Nephron (organoid): ENCODE results near the gene KIF16B.

Experiments used
- H3K27ac Mint-ChIP-seq, 3 experiments: 2 replicates each; pipeline ENCODE4 v1.8.0; 2020; ENCODE audit warnings: mixed read lengths in 3 of 3, mild to moderate bottlenecking in 2 of 3, moderate library complexity in 1 of 3
- H3K27me3 Mint-ChIP-seq: 2 replicates; pipeline ENCODE4 v1.8.0; 2021; ENCODE audit warnings: low read depth, mild to moderate bottlenecking, moderate library complexity, mixed read lengths
- H3K36me3 Mint-ChIP-seq: 2 replicates; pipeline ENCODE4 v1.8.0; 2020; ENCODE audit warnings: low read depth, mixed read lengths
- H3K4me1 Mint-ChIP-seq: 2 replicates; pipeline ENCODE4 v1.8.0; 2020; ENCODE audit warnings: mixed read lengths
- H3K4me3 Mint-ChIP-seq, 3 experiments: 2 replicates each; pipeline ENCODE4 v1.8.0; 2020; ENCODE audit warnings: mild to moderate bottlenecking in 3 of 3, mixed read lengths in 3 of 3, moderate library complexity in 2 of 3
- H3K9me3 Mint-ChIP-seq: 2 replicates; pipeline ENCODE4 v1.8.0; 2020; ENCODE audit warnings: mixed read lengths
- CTCF ChIP-seq, 3 experiments: fragments of 200-600 bp; sonication (generic); IDR thresholded peaks; one replicate each; pipeline ENCODE4 v1.5.0; 2021; ENCODE audit warnings: antibody characterized with exemption in 3 of 3; ENCODE audit not compliant: unreplicated experiment in 3 of 3

KIF16B gene

GRCh38 chr20:16397086-16397485 is 176.2 kb downstream of the KIF16B start:
- Mint-ChIP-seq H3K4me3 (no peak overlapping the region), H3K27me3 (no peaks in the 10 kb centered on the region), H3K9me3 (peaks cover 7% of the 10 kb centered on the region), H3K36me3 (peaks cover 45% of the 10 kb centered on the region), H3K27ac (peak overlapping the region in 1 of 3 experiments; percentile 84), H3K4me1 (peaks cover 22% of the 10 kb centered on the region)
- TF ChIP-seq CTCF (IDR thresholded peaks at IDR 0.05; ENCODE audit: unreplicated experiment in 3 of 3): no peak

GRCh38 chr20:16395366-16395765 is 177.9 kb downstream of the KIF16B start:
- H3K9me3 Mint-ChIP-seq: peaks cover 5% of the 10 kb centered on the region
- no peak overlapping the region for H3K27ac Mint-ChIP-seq
- TF ChIP-seq CTCF (IDR thresholded peaks at IDR 0.05; ENCODE audit: unreplicated experiment in 3 of 3): no peak
- no peak overlapping the region for H3K4me3 Mint-ChIP-seq
- peaks cover 22% of the 10 kb centered on the region for H3K4me1 Mint-ChIP-seq
- no peaks in the 10 kb centered on the region for H3K27me3 Mint-ChIP-seq
- H3K36me3 Mint-ChIP-seq: peaks cover 44% of the 10 kb centered on the region

- no peaks in the 10 kb centered on the region for H3K27me3 Mint-ChIP-seq
- H3K4me3 Mint-ChIP-seq: no peak overlapping the region
- no peak for TF ChIP-seq CTCF (IDR thresholded peaks at IDR 0.05; ENCODE audit: unreplicated experiment in 3 of 3)
- no peak overlapping the region for H3K27ac Mint-ChIP-seq
- H3K4me1 Mint-ChIP-seq: peaks cover 19% of the 10 kb centered on the region
- H3K36me3 Mint-ChIP-seq: peaks cover 40% of the 10 kb centered on the region
- H3K9me3 Mint-ChIP-seq: peaks cover 3% of the 10 kb centered on the region
These were observed 178.5 kb downstream of the KIF16B start for GRCh38 chr20:16394784-16395183.

- Mint-ChIP-seq H3K36me3 (peaks cover 34% of the 10 kb centered on the region), H3K27ac (peak overlapping the region in 1 of 3 experiments; percentile 11), H3K4me1 (peaks cover 16% of the 10 kb centered on the region), H3K9me3 (peaks cover 3% of the 10 kb centered on the region), H3K27me3 (no peaks in the 10 kb centered on the region), H3K4me3 (no peak overlapping the region)
- TF ChIP-seq CTCF (IDR thresholded peaks at IDR 0.05; ENCODE audit: unreplicated experiment in 3 of 3): no peak
These were observed 179.4 kb downstream of the KIF16B start for GRCh38 chr20:16393836-16394235.

GRCh38 chr20:16393297-16393696 is 180.0 kb downstream of the KIF16B start:
- Mint-ChIP-seq H3K27me3 (no peaks in the 10 kb centered on the region), H3K4me1 (peaks cover 16% of the 10 kb centered on the region), H3K9me3 (no peaks in the 10 kb centered on the region), H3K27ac (peak overlapping the region in 1 of 3 experiments; percentile 11), H3K4me3 (no peak overlapping the region), H3K36me3 (peaks cover 32% of the 10 kb centered on the region)
- no peak for TF ChIP-seq CTCF (IDR thresholded peaks at IDR 0.05; ENCODE audit: unreplicated experiment in 3 of 3)

GRCh38 chr20:16392346-16392745 is 180.9 kb downstream of the KIF16B start:
- Mint-ChIP-seq H3K27ac (no peak overlapping the region), H3K9me3 (no peaks in the 10 kb centered on the region), H3K27me3 (no peaks in the 10 kb centered on the region), H3K36me3 (peaks cover 24% of the 10 kb centered on the region), H3K4me3 (no peak overlapping the region), H3K4me1 (peaks cover 9% of the 10 kb centered on the region)
- no peak for TF ChIP-seq CTCF (IDR thresholded peaks at IDR 0.05; ENCODE audit: unreplicated experiment in 3 of 3)
